Activated CD8-positive, alpha-beta memory T cell treated with anti-CD3 and anti-CD28 coated beads for 24 hours (primary cell): Measurements from ENCODE around the gene S100G.

Experiments used
- DNase-seq: peaks from one replicate; pipeline ENCODE4 v3.0.0-alpha.2; 2020

S100G gene

DNA sequence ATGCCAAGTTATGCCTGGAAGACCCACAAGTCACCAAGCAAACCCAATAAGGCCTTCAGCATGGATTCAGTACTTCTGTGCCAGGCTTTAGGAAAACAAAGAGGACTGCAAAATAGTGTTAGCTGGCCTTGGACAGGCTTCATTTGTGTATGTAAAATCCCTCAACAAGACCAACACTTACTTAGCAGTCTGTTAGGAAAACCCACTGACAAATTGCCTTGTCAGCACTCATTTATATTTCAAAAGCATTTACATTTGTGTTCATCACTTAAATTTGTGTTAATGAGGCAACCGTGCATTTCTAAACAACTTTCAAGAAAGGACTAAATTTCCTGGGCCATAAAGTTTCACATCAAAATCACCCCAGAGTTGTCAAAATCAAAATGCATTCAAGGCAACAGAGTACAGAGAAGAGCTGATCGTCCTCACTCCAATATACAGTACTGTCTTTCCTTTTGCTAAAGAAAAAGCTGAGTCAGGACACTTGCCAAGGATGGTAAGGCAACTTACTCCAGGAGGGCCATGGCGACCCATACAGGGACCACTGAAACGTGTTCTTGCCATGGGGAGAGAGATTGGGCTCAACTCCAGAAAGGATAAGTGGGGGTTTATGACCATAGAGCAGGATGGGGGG, 1.6 kb downstream of the S100G start:
- DNase-seq: no peak

DNA sequence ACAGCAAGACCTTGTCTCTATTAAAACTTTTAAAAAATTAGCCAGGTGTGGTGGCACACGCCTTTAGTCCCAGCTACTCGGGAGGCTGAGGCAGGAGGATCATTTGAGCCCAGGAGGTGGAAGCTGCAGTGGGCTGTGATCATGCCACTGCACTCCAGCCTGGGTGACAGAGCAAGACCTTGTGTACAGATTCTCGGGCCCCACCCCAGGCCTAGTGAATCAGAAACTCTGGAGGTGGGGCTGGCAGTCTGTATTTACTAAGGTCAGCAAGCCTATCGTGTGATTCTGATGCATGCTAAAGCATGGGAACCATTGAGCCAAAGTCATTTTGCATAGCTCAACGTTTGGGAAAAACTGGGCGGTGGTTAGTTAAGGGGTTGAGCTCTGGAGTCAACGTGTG, 3.5 kb downstream of the S100G start:
- no peak for DNase-seq

DNA sequence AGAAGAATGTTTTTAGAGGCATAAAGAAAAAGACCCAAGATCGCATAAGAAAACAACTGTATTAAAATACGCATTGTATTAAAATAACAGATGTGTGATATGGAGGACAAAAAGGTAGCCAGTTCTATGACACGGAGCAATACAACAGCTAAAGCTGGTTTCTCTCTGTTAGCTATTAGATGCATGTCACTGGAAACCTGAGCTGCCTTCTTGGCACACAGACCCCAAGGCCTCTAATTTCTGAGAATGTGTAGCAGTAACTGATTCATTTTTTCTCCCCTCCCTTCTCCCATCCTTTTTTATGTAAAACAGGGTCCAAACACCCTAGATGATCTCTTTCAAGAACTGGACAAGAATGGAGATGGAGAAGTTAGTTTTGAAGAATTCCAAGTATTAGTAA, 4.1 kb downstream of the S100G start:
- no peak for DNase-seq

DNA sequence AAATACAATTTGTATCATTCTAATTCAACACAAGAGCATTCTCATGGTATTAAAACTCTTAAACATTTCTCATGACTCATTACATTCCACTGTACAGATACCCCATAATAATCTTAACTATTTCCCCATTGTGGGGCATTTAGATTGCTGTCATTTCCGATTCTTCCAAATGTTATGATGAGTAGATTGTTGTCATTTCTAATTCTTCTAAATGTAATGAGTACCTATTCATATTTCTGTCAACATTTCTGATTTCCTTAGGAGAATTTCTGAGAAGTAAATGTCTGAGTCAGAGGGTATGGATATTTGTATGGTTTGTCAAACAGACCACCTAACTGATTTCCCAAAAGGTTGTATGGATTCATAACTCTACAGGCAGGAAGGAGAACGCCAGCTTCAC, 8.3 kb downstream of the S100G start:
- no peak for DNase-seq

DNA sequence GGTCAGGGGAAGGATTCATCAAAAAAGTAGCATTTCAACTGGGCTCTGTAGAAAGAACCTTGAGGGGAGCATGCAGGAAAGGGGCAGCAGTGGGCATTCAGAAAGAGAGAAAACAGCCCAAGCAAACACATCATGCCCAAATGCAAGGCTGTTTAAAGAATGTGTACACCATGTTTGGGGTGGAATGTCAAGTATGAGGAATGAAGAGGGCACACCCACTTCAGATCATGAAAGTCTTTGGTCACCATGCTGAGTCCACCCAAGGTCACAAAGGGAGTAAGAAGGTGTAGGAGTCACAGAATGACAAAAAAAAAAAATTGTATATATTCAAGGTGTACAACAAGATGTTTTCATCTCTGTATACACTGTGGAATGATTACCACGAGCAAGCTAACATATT, 9.4 kb downstream of the S100G start:
- no peak for DNase-seq

DNA sequence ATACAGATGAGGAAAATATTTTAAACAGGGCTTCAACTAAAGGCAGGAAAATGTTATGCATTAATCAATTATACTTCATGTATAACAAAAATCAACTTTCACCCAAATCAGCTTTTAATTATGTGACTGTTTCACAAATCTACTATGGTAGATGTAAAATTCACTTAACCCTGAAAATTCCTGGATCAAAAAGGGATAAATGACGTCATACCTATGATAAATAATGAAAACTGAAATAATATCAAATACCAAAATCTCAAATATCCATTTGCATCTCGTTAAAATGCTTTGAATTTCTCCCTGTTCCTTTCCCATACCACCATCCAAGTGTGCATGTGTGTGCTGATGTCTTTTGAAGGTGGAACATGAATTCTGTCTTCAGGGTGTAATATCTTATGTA, 11.5 kb downstream of the S100G start:
- DNase-seq: no peak

DNA sequence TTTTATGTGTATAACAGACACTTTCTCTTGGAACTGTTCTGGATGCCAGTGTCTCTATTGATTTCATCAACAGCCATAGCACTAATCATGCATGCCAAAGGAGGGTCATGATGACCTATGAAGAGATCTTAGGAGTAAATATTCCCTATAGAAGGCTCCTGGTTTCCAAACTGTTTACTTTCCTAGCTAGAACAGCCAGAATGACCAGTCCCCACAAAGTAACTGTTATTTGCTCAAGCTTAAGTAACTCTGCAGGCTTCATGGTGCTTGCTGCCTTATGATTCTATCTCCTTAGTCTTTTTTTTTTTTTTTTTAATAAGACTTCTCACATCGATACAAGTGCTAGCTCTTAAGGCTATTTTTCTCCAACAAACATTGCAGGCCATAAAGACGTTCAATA, 12.4 kb downstream of the S100G start:
- no peak for DNase-seq

DNA sequence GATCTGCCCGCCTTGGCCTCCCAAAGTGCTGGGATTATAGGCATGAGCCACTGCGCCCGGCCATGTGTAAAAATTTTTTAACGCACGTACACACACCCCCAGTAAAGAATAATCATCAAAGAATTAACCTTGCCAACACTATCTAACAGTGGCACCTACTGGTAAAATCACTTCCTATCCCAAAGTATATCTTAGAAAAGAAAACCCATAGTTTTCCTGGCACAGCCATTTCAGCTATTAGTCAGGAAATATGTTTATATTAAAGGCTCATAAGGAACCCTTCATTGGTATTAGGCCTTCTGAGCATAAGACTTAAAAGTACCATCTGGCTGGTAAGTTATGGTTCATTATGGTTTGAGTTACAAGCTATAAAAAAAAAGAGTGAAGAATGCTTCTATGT, 14.1 kb downstream of the S100G start:
- no peak for DNase-seq

DNA sequence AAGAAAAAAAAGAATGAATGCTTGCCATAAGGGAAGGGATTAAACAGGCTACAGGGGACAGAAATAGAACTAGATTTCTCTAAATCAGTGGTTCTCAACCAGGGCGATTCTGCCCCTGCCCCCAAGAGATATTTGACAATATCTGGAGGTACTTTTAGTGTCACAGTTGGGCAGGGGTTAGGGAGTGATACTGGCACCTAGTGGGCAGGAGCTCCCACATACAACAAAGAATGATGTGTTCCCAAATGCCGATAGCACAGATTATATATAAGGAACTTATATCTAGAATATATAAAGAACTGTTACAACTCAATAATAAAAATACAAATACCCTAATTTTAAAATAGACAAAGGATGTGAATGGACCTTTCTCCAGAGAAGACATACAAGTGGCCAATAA, 14.7 kb downstream of the S100G start:
- no peak for DNase-seq

DNA sequence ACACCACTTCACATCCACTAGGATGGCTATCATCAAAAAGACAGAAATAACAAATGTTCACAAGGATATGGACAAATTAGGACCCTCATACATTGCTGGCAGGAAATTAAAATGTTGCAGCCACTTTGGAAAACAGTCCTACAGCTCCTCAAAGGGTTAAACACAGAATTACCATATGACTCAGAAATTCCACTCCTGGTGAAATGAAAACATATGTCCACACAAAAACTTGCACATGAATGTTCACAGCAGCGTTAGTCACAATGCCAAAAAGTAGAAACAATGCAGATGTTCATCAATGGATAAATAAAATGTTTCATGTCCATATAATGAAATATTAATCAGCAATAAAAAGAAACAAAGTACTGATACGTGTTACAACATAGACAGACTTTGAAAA, 15.1 kb downstream of the S100G start:
- DNase-seq: no peak

DNA sequence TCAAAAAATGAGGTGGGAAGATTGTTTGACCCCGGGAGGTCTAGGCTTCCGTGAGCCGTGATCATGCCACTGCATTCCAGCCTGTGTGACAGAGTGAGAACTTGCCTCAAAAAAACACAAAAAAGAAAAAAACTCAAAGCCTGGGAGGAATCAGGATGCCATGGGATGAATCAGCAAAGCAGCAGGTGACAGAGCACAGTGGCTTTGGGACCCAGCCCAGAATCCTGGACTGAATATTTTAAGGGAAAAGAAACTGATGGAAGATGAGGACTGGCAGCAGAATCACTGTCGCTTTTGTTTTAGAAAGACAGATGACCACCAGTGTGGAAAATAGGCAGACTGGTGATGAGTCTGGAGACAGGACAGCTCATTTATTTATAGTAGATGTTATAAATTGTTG, 16.6 kb downstream of the S100G start:
- DNase-seq: no peak

DNA sequence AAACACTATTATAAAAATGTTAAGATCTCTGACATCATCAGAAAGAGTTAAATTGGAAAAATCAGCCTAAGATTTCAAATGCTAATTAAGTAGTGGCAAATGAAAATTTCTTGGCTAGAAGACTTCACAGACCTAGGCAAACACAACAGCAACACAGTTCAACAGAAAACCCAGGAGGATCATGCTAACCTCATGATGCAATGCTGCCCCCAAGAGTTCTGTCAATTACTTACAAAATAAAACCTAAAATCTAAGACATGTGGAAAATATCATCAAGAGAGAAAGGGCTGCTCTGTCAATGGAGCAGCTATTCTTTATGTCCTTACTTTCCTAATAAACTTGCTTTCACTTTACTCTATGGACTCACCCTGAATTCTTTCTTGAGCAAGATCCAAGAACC, 21.0 kb downstream of the S100G start:
- DNase-seq: no peak

DNA sequence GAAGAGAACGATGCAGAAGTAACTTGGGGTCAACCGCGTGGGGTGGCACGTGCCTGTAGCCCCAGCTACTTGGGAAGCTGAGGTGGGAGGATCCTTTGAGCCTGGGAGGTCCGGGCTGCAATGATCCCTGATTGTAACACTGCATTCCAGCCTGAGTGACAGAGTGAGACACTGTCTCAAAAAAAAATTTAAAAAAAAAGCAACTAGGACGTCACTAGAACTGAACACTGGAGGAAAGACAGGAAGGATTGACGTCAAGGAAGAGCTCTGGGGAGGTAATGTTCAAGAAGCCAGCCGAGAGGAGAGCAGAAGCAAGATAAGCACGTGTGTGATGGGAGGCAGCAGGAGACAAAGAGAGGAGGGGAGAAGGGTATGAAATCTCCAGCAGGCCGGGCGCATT, 28.7 kb downstream of the S100G start:
- no peak for DNase-seq

DNA sequence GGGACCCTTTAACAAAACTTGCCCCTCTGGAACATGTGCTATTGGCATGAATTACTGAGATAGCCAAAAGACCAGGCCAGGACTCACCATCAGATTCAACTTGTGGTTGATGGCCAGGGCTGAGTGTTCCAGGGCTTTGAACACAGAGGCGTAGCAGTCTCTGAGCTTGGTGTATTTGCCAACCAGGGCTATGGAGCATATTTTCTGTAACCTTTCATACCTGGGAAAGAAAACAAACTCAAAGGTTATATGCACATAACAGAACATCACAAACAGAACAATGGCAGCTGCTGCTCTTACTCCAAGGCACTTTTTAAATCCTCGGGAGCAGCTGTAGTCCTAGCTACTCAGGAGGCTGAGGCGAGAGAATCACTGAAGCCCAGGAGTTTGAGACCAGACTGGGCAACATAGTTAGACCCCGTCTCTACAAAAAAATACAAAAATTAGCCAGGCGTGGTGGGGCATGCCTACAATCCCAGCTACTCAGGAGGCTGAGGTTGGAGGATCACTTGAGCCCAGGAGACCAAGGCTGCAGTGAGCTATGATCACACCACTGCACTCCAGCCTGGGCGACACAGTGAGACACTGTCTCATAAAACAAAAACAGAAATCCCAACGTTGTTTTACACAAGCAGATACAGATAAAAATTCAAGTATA, 33.2 kb downstream of the S100G start:
- DNase-seq: no peak

DNA sequence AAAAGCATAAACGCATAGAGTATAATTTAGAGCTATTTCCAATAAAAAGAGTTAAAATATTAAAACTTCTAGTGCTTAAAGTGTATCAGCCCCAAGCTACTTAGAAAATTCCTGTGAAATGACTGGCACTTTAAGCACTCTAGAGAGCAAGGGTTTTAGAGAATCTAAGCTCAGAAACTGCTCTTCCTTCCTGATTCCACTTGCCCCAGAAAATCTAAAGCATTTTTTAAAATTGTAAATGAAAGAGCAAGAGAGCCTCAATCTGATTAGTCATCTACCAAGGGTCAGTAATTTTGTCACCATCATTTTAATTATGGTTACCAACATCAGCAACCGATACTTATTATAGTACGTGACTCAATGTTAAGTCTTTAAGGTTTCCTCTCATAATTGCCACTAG, 37.6 kb downstream of the S100G start:
- DNase-seq: no peak

DNA sequence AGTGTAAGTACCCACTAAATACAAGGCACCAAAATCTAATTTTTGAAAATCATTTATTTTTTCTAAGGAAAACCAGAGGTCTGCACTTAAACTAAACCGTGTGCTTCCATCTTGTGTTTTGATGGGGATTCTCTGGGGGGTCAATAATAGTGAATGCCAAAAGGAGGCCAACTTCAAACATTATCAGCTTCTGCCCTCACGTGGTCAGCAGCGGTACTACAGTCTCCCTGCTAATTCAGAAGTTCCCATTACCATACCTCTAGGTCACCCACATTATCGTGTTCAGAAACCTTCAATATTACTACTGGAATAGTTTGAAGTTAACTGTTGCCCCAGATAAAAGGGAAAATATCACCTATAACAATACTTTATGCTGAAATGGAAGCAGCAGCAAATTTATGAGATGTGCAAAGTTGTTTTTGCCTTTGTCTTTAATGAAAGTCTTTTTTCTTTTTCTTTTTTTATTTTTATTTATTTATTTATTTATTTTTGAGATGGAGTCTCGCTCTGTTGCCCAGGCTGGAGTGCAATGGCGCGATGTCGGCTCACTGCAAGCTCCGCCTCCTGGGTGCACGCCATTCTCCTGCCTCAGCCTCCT, 45.2 kb downstream of the S100G start:
- DNase-seq: peak; percentile 90

DNA sequence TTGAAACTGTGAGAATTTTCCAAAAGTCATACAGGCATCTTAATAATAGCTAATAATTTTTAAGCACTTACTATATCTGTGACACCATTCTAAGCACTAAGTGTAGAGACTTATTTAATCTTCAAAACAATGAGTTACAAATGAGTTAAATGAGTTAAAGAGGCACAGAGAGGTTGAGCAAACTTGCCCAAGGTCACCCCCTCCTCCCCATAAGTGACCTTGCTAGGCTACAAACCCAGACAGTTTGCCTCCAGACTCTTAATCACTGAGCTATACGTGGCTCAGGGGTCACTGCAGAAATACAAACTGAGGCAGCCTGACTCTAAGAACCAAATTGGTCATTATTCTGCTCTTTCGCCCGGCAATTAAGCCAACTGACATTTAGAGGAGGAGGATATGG, 47.0 kb downstream of the S100G start:
- DNase-seq: no peak

DNA sequence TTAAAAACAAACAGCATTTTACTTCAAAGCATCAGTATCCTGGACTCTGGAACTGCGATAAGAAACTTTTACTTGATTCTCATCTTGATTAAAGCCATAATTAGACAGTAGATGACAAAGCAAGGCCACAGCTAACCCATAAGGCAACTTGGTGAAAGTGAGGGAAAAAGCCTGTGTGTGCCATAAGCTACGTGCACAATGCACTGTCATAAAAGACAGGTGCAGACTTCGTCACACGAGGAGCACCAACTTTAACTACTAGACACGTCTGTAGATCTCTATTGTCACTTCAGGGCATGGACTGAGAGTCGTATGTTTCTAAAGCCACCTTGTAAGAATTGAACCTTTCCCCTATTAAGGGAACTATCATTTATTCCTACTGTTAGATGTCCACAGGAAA, 49.4 kb downstream of the S100G start:
- DNase-seq: no peak

DNA sequence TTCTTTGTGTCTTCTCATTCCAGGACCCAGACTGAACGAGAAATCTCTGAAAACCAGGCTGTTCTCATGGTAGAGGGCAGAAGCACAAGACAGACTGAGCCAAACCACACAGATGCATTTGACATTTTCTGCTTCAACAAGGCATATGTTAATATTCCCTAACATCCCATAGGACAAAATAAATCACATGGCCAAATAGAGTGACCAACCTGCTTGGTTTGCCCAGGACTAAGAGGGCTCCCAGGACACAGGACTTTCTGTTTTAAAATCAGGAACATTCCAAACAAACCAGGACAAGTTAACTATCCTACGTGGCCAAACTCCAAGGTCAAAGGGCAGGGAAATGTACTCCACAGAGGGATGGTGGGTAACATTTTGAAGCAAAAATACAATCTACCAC, 50.8 kb downstream of the S100G start:
- no peak for DNase-seq

DNA sequence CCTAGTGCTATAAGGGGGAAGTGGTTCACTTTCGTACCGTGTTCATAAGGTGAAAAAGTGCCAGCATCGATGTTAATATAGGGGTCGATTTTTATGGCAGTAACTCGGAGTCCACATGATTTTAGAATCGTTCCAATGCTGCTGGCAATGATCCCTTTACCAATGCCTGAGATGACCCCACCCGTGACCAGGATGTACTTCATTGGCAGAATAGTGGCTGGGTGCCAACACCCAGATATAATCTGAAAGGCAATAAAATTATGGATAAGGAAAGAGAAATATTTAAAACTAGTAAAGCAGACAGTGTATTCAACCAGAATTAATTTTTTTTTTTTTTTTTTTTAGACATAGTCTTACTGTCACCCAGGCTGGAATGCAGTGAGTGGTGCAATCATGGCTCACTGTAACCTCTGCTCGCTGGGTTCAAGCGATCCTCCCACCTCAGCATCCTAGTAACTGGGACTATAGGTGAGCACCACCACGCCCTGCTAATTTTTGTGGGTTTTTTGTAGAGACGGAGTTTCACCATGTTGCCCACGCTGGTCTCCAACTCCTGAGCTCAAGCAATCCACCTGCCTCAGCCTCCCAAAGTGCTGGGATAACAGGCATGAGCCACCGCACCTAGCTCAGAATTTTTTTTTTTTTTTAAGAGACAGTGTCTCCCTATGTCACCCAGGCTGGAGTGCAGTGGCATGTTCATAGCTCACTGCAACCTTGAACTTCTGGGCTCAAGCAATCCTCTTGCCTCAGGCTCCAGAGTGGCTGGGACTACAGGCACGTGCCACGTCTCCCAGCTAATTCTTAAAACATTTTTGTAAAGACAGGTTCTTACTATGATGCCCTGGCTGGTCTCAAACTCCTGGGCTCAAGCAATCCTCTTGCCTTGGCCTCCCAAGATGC, 53.0 kb downstream of the S100G start:
- DNase-seq: no peak
